Bronchial epithelial cell (primary cell): Measurements from ENCODE around the gene AGK. TPM values are rescaled to one million over a fixed set of nuclear protein-coding genes. Genes with fewer than 3 reads are reported as not detected.

Source experiments
- DNase-seq: peaks from one replicate; pipeline ENCODE4 v3.0.0-alpha.2; 2010; ENCODE audit warnings: low read depth
- FAIRE-seq: peaks from 2 replicates; lab custom pipeline; 2011; peaks lifted over from hg19 to GRCh38; lab: Jason Lieb, UNC
- H3K27me3 ChIP-seq: 2 replicates; pipeline ENCODE4 v1.5.1; 2011; ENCODE audit warnings: low read length; ENCODE audit not compliant: control insufficient read depth, insufficient read depth
- H3K36me3 ChIP-seq: 2 replicates; pipeline ENCODE4 v1.5.1; 2011; ENCODE audit warnings: low read length; ENCODE audit not compliant: control insufficient read depth, insufficient read depth
- H3K4me3 ChIP-seq: 2 replicates; pipeline ENCODE4 v1.5.1; 2011; ENCODE audit warnings: mild to moderate bottlenecking, low read depth, low read length, control low read depth
- total RNA-seq: library from RNA; depleted of rRNA; stranded (reverse); fragments of >200 nt; gene quantifications from 2 replicates; pipeline ENCODE4 v1.2.1, GENCODE V29; 2014
- TF ChIP-seq, protein P1 (sequence below): IDR thresholded peaks from 2 replicates; pipeline ENCODE4 v1.5.1; 2011; ENCODE audit warnings: mild to moderate bottlenecking, moderate library complexity, low read length, control low read depth, inconsistent platforms; ENCODE audit not compliant: insufficient read depth, severe bottlenecking

AGK gene
- total RNA-seq, 1 donor from 2014 or later, result 18.4 TPM

DNA sequence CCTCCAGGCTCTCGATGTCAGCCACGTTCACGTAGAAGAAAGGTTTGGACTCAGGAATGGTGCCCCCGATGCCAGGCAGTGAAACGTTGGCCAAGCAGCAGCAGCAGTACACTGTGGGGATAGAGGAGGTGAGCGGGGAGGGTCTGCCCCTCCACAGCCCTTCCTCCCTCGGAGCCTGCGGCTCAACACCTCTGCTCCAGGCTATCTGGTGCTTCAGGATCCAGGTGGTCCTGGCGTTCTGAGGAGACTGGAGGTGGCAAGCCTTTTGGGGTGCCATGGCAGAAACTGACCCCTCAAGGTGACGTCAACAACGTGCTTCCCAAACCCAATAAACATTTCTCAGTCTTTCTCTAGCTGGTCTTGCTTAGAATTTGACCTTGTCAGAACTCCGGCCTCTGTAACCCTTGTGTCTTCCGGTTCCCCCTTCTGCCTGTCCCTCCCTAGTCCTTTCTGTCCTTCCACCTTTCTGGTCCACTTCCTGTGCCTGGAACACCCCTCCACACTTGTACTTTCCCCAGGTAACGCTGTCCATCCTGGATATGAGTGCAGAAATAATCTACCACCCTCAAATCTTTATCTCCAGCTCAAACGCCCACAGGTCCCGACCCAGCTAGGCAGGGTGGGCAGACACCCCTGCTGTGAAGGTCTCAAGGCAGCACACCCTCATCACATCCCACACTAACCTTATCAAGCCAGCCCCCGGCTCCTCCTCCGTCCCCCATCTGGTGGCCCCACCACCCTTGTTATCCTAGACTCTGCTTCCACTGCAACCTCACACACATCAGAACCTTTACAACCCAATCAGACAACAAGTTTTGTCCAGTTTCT lies 114.2 kb downstream of the AGK start:
- no peak for DNase-seq
- TF ChIP-seq, protein P1, sequence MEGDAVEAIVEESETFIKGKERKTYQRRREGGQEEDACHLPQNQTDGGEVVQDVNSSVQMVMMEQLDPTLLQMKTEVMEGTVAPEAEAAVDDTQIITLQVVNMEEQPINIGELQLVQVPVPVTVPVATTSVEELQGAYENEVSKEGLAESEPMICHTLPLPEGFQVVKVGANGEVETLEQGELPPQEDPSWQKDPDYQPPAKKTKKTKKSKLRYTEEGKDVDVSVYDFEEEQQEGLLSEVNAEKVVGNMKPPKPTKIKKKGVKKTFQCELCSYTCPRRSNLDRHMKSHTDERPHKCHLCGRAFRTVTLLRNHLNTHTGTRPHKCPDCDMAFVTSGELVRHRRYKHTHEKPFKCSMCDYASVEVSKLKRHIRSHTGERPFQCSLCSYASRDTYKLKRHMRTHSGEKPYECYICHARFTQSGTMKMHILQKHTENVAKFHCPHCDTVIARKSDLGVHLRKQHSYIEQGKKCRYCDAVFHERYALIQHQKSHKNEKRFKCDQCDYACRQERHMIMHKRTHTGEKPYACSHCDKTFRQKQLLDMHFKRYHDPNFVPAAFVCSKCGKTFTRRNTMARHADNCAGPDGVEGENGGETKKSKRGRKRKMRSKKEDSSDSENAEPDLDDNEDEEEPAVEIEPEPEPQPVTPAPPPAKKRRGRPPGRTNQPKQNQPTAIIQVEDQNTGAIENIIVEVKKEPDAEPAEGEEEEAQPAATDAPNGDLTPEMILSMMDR, result no peak
- no peak overlapping the region for H3K4me3 ChIP-seq

DNA sequence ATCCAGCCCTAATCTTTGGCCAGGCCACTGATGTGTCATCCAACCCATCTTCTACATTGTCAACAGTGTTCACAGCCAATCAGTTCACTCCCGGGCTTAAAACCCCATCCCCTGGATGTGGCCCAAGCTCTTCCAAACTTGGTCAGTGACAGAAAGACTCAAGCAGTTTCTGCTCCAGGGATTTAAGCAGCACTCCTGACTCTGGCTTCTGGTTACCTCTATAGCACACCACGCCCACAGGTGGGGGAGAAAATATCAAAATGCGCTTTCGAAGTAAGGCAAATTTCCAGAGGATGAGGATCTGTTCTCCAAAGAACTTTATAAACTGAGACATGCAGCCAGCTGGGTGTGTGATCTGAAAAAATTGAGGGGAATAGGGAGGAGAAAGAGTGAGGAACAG lies 114.9 kb downstream of the AGK start:
- TF ChIP-seq, protein P1, result no peak
- H3K27me3 ChIP-seq, result no peaks in the 10 kb centered on the region

More for the DNA sequence above, 114.2 kb downstream of the AGK start:
- H3K27me3 ChIP-seq, result no peaks in the 10 kb centered on the region
- FAIRE-seq, result no peak
- H3K36me3 ChIP-seq, result peaks cover 8% of the 10 kb centered on the region

DNA sequence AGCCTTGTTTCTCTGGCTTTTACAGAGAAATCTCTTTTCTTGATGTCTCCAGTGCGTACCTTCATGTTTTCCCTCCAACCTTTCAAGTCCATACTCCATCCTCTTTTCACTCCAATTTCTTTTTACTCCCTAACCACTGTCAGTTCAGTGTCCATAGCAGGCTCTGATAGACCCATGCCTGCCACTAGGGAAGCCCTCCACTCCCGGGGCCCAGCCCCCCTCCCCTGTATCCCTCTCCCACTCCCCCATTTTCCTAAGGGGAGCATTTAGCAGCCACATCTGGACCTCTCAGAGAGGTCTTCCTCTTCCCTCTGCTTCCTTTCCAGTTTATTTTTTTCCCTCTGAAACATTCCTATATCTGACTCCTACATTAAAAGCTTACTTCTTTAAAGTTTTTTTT lies 117.6 kb downstream of the AGK start:
- TF ChIP-seq, protein P1, result no peak
- Histone ChIP-seq H3K4me3 (no peak overlapping the region), H3K27me3 (no peaks in the 10 kb centered on the region), H3K36me3 (peaks cover 11% of the 10 kb centered on the region)
- FAIRE-seq (no peak), DNase-seq (no peak)

More for the DNA sequence above, 114.9 kb downstream of the AGK start:
- no peak overlapping the region for H3K4me3 ChIP-seq
- H3K36me3 ChIP-seq, result peaks cover 12% of the 10 kb centered on the region
- FAIRE-seq (no peak), DNase-seq (no peak)

DNA sequence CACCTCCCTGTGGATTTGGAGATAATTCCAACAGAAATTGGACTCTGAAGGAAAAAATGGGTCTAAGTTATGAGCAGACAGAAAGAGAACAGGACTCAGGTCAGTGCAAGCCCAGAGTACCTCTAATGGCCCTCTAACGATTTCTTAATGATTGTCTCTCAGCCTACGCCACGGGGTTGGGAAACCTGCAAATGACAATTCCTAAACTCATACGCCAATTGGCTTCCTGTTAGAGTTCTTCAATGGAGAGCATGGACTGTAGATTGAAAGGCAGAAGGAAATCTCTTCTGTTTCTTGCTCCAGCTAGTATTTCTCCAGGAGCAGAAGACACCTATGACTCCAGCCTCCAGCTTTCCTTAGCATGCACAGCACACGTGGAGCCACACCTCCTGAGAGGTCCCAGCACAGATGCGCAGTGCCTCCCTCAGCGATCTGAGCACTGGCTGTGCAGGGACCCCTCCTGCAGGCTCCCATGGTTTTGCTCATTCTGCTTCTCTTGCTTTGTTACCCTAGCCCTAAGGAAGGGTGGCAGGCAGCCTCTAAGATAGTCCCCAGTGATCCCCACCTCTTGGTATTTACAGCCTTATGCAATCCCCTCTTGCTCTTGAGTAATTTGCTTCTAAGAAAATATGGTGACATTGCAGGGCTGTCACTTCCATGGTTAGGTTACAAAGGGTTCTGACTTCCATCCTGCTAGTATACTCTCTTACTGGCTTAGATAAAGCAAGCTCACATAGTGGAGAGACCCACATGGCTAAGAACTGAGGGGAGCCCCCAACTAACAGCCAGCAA lies 120.7 kb downstream of the AGK start:
- TF ChIP-seq, protein P1, result no peak
- FAIRE-seq (no peak), DNase-seq (no peak)
- peaks cover 5% of the 10 kb centered on the region for H3K36me3 ChIP-seq
- H3K27me3 ChIP-seq, result no peaks in the 10 kb centered on the region
- no peak overlapping the region for H3K4me3 ChIP-seq

DNA sequence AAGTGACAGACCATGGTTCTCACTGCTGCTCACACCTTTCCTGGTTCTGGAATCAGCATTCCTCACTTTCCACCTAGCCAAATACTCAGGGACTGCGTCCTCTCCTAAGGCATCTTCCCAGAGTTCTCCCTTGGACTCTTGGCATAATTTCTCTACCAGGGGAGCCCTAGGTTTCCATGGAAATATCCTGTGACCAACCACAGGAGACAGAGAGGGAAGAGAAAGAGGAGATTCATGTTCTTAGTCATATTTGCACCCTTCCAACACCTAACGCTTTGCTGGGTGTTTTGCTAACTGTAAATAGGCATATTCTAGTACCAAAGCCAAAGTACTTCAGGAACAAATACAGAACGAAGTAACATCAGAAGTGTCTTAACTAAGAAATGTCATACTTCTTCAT lies 122.1 kb downstream of the AGK start:
- DNase-seq, result no peak

More for the DNA sequence above, 122.1 kb downstream of the AGK start:
- no peak for FAIRE-seq
- Histone ChIP-seq H3K4me3 (no peak overlapping the region), H3K27me3 (no peaks in the 10 kb centered on the region), H3K36me3 (peaks cover 5% of the 10 kb centered on the region)
- TF ChIP-seq, protein P1, result no peak
